HG02970 (cell line): Measurements from ENCODE around the gene CHST7.

Source experiments
- ATAC-seq: cut with Tn5 transposase; IDR thresholded peaks from one replicate; pipeline ENCODE4 v1.9.1; 2021; ENCODE audit warnings: mild to moderate bottlenecking, moderate library complexity, moderate number of reproducible peaks; ENCODE audit not compliant: unreplicated experiment, low FRiP score

Gene CHST7

GRCh38 chrX:46601283-46601682 lies 27.7 kb downstream of the CHST7 start:
- no peak for ATAC-seq

DNA sequence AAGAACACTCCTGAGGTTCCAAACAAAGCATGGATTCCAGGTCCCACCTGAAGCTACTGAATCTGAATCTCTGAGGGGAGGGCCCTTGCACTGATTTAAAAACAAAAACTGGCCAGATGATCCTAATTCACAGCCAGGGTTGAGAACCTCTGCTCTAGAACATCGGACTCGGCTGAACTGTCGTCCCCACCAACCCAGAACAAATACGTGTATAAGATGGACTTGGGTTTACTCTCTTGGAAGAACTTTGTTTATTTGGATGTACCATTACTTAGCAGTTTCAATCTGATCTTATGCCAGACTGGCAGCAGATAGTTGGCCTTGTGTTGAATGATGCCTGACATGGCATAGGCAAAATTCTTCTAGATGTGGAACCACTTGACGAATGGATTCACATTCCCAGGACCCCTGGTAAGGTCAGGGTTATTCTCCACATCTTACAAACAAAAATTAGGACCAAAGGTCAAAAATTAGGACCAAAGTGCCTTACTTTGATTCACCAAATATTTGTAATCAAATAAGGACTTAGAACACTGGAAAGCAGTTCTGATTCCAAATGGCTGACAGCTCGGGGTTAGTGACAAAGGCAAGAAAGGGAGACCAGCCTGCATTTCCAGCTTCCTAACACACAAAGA lies 29.0 kb downstream of the CHST7 start:
- no peak for ATAC-seq

- no peak for ATAC-seq
Observed at GRCh38 chrX:46607916-46608315, 34.4 kb downstream of the CHST7 start.

DNA sequence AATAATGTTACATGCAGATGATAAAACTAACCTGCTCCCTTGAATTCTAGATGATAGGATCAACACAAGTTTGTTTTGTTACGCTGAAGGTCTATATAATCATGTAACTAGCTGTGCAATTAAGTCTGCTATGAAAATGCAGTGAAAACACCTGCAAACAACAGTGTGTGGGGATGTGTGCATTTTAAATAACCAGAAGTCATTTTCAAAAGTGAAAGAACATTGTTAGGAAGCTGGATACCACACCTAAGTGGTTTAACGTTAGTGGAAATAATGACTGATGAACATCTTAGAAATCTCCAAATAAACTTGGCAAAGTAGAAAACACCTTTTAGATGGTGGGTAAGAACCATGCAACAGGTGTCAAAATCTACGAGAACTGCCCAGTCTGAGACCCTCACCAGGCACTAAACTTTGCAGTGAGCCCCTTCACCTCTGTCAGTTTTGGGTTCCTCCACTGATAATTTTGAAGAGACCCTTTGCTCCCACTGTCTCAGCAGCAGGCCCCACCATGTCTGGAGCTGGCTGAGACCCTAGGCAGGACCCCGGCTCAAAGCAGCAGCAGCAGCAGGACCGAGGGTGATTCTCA lies 36.6 kb downstream of the CHST7 start:
- ATAC-seq: no peak

DNA sequence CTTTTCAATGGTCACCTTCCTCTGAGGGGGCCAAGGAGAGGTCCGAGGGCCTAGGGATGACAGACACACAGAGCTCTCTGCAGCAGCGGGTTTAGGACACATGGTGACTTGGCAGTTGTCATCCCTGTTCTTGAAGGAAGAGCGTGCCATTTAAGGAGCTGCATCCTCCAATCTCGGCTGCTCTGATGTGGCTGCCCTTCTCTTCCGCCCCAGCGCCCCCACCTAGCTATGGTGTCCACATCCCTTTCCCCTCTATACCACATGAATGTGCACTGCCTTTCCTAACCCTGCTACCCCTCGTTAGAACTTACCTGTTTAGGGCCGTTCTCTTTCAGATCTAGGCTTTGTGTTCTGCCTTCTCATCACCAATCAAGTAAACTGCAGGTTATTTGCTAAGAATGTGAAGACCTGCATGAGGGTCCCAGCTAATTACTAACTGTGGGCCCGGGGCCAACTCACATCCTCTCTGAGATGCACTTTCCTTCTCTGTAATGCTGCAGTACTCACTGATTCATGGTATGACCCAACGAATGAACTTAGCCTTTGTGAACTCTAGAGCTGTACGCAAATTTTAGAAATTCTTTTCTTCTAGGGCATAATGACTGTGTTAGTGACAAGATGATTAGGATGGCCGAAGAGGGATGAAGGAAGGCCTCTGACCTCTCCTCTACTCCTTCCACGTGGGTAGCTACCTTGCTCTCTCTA lies 38.2 kb downstream of the CHST7 start:
- ATAC-seq: no peak

DNA sequence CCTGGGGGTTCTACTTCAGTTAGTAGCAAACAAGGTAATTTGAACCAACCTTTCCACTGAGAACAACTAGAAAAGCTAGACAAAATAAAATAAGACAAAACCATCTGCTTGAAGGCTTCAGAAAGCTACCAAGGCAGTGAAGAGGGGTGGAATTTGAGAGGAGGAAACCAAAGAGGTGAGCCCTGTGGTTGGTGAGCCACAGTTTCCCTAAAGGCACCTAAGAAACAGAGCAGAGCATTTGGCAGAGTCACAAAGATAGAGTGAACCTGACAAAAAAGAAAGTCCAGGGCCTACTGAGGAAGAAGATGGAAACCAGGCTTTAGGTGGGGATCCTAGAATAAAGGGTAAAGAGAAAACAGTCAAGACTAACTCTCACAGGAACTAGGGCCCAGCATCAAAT lies 44.3 kb downstream of the CHST7 start:
- no peak for ATAC-seq

DNA sequence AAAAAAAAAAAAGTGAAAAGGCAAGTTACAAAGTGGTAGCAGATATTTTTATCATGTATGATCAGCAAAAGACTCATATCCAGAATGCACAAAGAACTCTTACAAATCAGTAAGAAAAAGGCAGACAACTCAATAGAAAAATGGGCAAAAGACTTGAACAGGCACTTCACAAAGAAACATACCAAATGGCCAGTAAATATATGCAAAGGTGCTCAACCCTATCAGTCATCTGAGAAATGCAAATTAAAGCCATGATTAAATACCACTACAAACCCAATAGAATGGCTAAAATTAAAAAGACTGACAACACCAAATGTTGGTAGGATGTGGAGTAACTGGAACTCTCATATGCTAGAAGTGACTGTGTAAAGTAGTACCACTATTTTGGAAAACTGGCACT lies 45.4 kb downstream of the CHST7 start:
- no peak for ATAC-seq

DNA sequence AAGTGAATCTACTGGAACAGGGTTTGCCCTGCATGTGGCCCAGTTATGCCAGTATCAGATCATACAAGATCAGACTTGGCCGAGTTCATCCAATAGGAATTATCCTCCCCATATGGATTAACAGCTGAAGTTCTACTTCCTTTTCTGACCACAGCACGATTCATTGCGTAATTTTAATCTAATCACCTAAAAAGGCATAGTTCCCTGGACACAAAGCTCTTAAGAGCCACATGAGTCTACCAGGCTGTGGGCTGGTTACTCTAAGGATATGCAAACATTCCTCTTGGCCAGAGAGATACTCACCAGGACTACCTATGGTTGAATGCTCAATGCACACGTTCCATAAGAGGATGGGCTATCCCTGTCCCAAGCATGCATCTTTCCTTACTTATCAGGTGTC lies 46.9 kb downstream of the CHST7 start:
- no peak for ATAC-seq

DNA sequence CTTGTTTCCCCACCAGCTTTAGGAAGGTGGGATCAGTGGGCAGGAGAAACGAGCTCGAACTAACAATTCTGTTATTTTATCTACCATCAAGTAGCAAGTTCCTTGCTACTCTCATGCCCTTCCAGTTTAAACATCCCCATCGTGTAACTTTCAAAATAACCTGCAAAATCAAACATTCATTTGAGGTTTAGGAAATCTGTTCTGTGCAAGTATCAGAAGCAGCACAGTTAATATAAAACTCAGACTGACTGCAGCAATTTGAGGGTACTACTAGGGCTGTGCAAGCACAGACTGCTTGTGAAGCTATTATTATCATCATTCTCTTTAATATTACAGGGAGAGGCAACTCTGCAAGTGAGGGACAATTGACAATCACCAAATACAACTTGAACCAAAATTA lies 48.0 kb downstream of the CHST7 start:
- ATAC-seq: no peak

DNA sequence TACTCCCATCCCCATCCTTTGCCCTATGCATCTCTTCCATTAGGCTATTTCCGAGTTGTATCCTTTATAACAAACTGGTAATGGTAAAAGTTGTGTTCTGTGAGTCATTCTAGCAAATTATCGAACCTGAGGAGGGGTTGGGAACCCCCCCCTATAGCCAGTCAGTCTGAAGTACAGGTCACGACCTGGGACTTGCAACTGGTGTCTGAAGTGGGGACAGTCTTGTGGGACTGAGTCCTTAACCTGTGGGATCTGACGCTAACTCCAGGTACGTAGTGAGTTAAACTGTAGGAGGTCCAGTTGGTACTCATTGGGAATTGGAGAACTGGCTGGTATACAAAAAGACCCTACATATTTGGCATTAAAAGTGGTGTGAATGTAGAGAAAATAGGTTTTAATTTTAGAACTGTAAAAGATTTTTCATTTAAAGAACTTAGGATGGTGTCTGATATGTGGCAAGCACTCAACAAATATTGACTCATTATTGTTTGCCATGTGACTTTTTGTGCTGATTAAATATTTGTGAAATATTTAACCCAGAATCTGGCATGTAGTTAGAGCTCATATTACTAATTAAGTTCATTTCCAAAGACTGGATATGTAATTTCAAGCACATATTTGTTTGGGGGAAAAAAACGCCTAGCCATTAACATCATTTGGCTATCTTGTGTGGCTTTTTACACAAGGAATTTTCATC lies 50.7 kb downstream of the CHST7 start:
- no peak for ATAC-seq

GRCh38 chrX:46626566-46626965 lies 53.0 kb downstream of the CHST7 start:
- ATAC-seq: no peak

- no peak for ATAC-seq
Observed at GRCh38 chrX:46627062-46627461, 53.5 kb downstream of the CHST7 start.

DNA sequence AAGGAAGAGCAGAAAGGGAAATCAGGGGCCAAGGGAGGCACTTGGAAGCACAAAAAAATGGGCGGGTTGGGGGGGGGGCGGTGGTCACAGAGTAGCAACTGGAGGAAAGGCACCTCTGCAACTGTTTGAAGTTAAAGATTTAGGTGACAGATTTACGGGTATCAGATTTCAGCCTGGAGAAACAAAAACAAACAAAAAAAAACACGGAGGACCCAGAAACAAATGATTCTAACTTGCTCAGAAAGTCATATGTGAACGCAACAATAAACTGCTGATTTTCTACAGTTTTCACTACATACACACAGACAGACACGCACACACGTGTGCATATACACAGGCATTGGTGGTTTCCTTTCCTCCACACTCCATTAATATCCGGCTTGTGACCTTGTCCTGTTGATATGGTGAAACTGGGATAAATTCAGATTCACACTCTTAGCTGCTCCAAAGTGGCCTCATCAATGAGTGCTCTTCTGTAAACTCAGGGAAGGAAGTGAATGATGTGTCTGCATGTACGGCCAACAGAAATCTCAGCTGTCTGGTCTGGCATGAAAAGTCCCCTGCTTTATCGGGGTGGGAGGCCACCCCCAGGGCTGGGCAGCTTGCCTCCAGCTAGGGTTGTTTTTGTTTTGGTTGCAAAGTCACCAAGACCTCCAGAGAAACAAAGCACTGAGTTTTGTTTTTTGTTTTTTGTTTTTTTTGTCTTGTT lies 54.3 kb downstream of the CHST7 start:
- peak; percentile 25 for ATAC-seq

- ATAC-seq: peak; percentile 81
Observed at GRCh38 chrX:46628460-46629371, 55.2 kb downstream of the CHST7 start.

DNA sequence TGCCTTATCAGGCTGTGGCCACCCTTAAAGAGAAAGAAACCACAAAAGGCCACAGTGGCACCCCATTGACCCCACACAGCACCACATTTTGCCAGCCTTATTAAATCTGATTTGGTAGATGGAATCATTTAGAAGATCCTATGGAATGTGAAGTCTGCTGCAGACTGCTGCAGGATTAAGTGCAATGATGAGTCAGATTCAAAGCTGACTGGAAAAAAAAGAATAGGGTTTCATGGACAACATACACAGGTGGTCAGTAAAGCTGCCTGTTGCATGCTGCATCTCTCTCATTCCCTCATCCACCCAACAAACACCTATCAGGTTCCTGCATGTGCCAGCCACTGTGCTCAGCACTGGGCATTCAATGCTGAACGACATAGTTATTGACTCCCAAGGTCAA lies 56.6 kb downstream of the CHST7 start:
- no peak for ATAC-seq

DNA sequence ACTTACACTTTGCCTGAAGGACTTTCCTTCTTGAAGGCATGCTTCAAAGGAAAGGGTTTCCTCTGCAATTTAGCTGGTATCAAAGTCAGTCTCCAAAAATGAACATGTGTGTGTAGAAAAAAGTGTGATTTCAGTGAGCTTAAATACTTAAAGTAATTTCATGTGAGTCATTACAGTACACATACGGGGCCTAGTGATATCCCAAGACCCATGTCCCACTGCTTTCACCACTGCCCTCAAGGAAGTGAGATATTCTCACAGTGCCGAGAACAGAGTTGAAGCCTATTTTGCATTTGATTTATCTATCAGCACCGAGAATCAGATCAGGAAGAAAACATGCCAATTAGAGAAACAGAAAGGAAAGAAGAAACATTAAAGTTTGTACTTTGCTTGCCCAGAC lies 61.0 kb downstream of the CHST7 start:
- ATAC-seq: no peak

DNA sequence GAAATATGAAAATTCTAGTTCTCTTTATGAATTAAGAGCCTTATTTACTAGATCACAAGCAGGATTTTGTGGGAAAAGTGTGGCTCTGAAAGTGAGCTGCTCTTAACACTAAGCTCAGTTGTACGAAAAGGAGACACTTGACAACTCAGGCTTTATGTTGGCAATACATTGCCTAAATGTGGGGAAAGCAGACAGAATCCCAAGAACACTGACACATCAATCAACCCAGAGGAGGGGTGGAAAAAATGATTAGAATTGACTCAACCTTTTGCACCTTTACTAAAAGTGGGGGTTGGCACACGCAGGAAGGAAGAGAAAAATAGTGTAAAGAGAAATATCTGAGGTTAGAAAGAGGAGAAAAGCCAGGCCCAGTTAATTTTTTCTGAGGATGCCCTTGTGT lies 61.6 kb downstream of the CHST7 start:
- no peak for ATAC-seq

DNA sequence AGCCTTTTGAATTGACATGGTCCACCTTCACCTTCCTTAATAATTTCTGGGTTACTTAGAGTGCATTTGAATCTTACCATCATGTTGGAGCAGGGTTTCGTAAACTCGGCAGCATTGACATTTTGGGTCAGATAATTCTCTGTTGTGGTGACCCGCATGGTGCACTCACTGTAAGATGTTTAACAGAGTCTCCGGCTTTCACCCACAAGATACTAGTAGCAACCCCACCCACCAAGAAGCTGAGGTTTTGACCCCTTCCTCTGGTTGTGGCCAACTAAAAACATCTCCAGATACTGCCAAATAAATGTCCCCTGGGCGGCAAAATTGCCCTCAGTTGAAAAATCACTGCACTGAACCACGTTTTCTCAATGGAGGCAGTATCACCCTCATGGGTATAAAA lies 62.7 kb downstream of the CHST7 start:
- no peak for ATAC-seq

DNA sequence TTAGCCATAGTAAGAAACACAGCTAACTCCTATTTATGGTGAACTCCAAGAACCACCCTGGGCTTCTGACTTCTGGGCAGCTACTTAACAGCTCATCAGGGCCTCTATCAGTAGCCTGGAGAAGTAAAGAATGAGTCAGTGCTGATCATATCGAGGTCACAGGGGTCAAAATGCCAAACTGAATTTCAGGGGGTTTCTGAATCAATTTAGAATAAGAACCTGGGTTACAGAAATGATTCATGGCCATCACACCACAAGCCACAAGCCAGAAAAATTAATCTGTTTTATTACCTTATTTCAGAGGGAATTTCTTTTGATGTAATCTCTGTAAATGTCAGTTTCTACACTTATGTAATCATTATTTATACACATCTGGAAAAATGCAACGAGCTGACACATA lies 64.4 kb downstream of the CHST7 start:
- no peak for ATAC-seq

DNA sequence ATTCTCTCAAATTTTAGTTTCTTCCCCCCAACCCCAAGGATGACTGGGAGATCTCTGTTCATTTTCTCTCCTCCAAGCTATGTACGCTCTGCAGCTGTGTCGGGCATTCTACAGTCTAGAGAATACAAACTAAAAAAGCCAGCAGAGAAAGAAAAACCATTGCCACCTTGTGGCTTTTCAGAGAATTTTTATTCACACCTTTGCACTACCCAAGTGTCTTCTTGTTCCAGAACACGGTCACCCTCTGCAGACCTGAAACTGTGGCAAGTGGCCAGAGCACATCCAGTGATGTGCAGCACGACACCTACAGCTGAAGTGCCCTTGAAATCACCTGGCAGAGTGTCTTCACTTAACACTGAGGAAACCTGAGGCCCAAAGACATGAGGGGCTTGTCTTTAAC lies 68.6 kb downstream of the CHST7 start:
- ATAC-seq: no peak
